HFFc6 (cell line): ENCODE results near the gene DTNBP1. TPM values are rescaled to one million over a fixed set of nuclear protein-coding genes. Genes with fewer than 3 reads are reported as not detected.

Source experiments
- DNase-seq: peaks from one replicate; pipeline ENCODE4 v3.0.0-alpha.2; 2018
- H3K27ac Mint-ChIP-seq: 2 replicates; pipeline ENCODE4 v1.8.0; 2020; ENCODE audit warnings: mild to moderate bottlenecking, mixed read lengths
- H3K27me3 Mint-ChIP-seq: 2 replicates; pipeline ENCODE4 v1.8.0; 2021; ENCODE audit warnings: mild to moderate bottlenecking, moderate library complexity, mixed read lengths; ENCODE audit not compliant: insufficient read depth
- H3K36me3 Mint-ChIP-seq: 2 replicates; pipeline ENCODE4 v1.8.0; 2021; ENCODE audit warnings: low read depth, mixed read lengths
- H3K4me1 Mint-ChIP-seq: 2 replicates; pipeline ENCODE4 v1.8.0; 2020; ENCODE audit warnings: low read depth, mixed read lengths
- H3K4me3 Mint-ChIP-seq: 2 replicates; pipeline ENCODE4 v1.8.0; 2020; ENCODE audit warnings: mild to moderate bottlenecking, moderate library complexity, mixed read lengths
- H3K9me3 Mint-ChIP-seq: 2 replicates; pipeline ENCODE4 v1.8.0; 2020; ENCODE audit warnings: mild to moderate bottlenecking, mixed read lengths
- CTCF ChIP-seq: fragments of 200-600 bp; sonication (generic); IDR thresholded peaks from 2 replicates; pipeline ENCODE4 v1.5.0; 2021; ENCODE audit warnings: antibody characterized with exemption, mild to moderate bottlenecking
- total RNA-seq, 6 experiments: library from RNA; stranded (reverse); fragmentation: NEBNext Ultra II Directional; extraction: Animal tissue kit (Norgen Biotek cat#: 25700); gene quantifications; 2 replicates in 1 of 6; 3 replicates in 5 of 6; pipeline ENCODE4 v1.2.3, GENCODE V29; 2021

The DTNBP1 gene
- total RNA-seq, 6 experiments from 2014 or later = 10.4 to 15.3 (median 13.9) TPM

DNA sequence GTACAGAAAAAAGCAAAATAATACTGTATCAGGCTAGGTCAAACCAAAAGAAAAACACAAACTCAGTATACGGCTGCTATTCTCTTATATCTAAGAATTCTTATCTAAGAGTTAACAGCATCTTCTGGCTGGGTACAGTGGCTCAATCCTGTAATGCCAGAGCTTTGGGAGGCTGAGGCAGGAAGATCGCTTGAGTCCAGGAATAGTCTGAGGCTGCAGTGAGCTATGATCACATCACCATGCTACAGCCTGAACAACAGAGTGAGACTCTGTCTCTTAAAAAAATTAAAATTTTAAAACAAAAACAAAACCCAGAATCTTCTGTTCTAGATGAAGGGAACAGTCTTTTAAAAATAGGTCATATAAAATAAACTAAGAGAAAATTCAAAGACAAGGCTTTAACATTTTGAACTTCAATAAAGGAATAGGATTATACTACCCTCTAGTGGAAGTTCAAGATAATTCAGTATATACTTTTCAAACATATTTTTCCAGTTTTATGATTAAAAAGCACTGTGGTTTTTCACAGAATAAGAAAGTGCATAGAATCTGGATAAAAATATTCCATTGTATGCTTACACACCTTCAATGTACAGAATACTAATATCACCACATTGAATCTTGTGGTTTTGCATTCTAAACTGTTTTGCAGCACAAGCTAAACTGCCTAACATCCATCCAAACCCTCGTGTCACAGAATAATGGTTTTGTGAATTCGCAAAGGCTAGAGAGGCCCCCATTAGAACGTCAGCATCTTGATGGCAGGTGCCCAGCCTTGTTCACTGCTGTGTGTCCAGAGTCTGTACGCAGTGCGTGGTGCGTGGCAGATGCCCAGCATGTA, 39.3 kb downstream of the DTNBP1 start:
- peak; percentile 90 for TF ChIP-seq CTCF
- DNase-seq = peak; percentile 4

GRCh38 chr6:15622045-15622740, 40.6 kb downstream of the DTNBP1 start:
- Mint-ChIP-seq H3K4me3 (no peak overlapping the region), H3K27ac (peak overlapping the region; percentile 57), H3K36me3 (no peaks in the 10 kb centered on the region), H3K27me3 (no peaks in the 10 kb centered on the region), H3K4me1 (peaks cover 24% of the 10 kb centered on the region), H3K9me3 (no peaks in the 10 kb centered on the region)
- no peak for DNase-seq
- no peak for TF ChIP-seq CTCF

More for the DNA sequence above, 39.3 kb downstream of the DTNBP1 start:
- Mint-ChIP-seq H3K36me3 (no peaks in the 10 kb centered on the region), H3K4me1 (peaks cover 36% of the 10 kb centered on the region), H3K9me3 (no peaks in the 10 kb centered on the region), H3K4me3 (no peak overlapping the region), H3K27me3 (no peaks in the 10 kb centered on the region), H3K27ac (no peak overlapping the region)

GRCh38 chr6:15621203-15622044, 41.4 kb downstream of the DTNBP1 start:
- peaks cover 18% of the 10 kb centered on the region for H3K4me1 Mint-ChIP-seq
- peak overlapping the region; percentile 57 for H3K27ac Mint-ChIP-seq
- H3K36me3 Mint-ChIP-seq = no peaks in the 10 kb centered on the region
- no peaks in the 10 kb centered on the region for H3K9me3 Mint-ChIP-seq
- H3K4me3 Mint-ChIP-seq = peak overlapping the region; percentile 1; the same call in 1 of the 2 replicates
- no peak for DNase-seq
- TF ChIP-seq CTCF = no peak
- H3K27me3 Mint-ChIP-seq = no peaks in the 10 kb centered on the region

- Mint-ChIP-seq H3K4me3 (no peak overlapping the region), H3K36me3 (no peaks in the 10 kb centered on the region), H3K9me3 (no peaks in the 10 kb centered on the region), H3K4me1 (peaks cover 18% of the 10 kb centered on the region), H3K27me3 (no peaks in the 10 kb centered on the region), H3K27ac (no peak overlapping the region)
- TF ChIP-seq CTCF = no peak
- DNase-seq = no peak
These were observed 42.2 kb downstream of the DTNBP1 start for GRCh38 chr6:15620611-15621010.

GRCh38 chr6:15619330-15619729, 43.5 kb downstream of the DTNBP1 start:
- Mint-ChIP-seq H3K36me3 (peaks cover 2% of the 10 kb centered on the region), H3K4me1 (peaks cover 18% of the 10 kb centered on the region), H3K27me3 (no peaks in the 10 kb centered on the region), H3K4me3 (no peak overlapping the region), H3K27ac (no peak overlapping the region), H3K9me3 (no peaks in the 10 kb centered on the region)
- no peak for DNase-seq
- TF ChIP-seq CTCF = no peak
